Heart right ventricle (tissue), 16 donors: Measurements from ENCODE around the gene UGT1A3. TPM values are rescaled to one million over a fixed set of nuclear protein-coding genes. Genes with fewer than 3 reads are reported as not detected.

ENCODE experiments used
- ATAC-seq, 8 donors: fragments of 200-7000 bp; cut with Tn5 transposase; one replicate each; pipeline ENCODE4 v1.9.1; 2020; ENCODE audit warnings: mild to moderate bottlenecking in 8 of 8, moderate library complexity in 8 of 8, moderate number of reproducible peaks in 1 of 8
- DNase-seq, 2 donors: peaks; one replicate each; pipeline ENCODE4 v3.0.0-alpha.2; 2020
- H3K27ac ChIP-seq, 10 donors: fragments of 200-600 bp; sonication (generic) in 2 of 10; one replicate each; pipeline versions ENCODE4 v1.5.0 to v1.8.0; 2020 to 2022; ENCODE audit warnings: mild to moderate bottlenecking in 3 of 10
- H3K27me3 ChIP-seq, 7 donors: fragments of 200-600 bp; one replicate each; pipeline ENCODE4 v1.8.0; 2021 to 2022; ENCODE audit warnings: mild to moderate bottlenecking in 2 of 7
- H3K36me3 ChIP-seq, 9 donors: fragments of 200-600 bp; sonication (generic) in 1 of 9; one replicate each; pipeline versions ENCODE4 v1.5.0 to v1.8.0; 2020 to 2022; ENCODE audit warnings: mild to moderate bottlenecking in 2 of 9
- H3K4me1 ChIP-seq, 9 donors: fragments of 200-600 bp; sonication (generic) in 1 of 9; one replicate each; pipeline versions ENCODE4 v1.5.0 to v1.8.0; 2020 to 2022; ENCODE audit warnings: mild to moderate bottlenecking in 4 of 9
- H3K4me3 ChIP-seq, 10 donors: fragments of 200-600 bp; sonication (generic) in 2 of 10; one replicate each; pipeline versions ENCODE4 v1.5.0 to v1.8.0; 2020 to 2022; ENCODE audit warnings: mild to moderate bottlenecking in 7 of 10, moderate library complexity in 2 of 10
- H3K9me3 ChIP-seq, 11 donors: fragments of 200-600 bp in 10 of 11; sonication (generic) in 2 of 11; one replicate each; pipeline versions ENCODE4 v1.5.0 to v1.8.0; 2013 to 2022; ENCODE audit warnings: mild to moderate bottlenecking in 2 of 11, control low read depth in 1 of 11, moderate library complexity in 1 of 11
- WGBS, 2 donors: extraction: QIAGEN DNeasy Blood & Tissue Kit; methylation state at CpG; one replicate each; pipeline ENCODE4 v1.1.7; 2013; ENCODE audit warnings: inconsistent platforms in 1 of 2; 5-methylcytosine and 5-hydroxymethylcytosine counted together
- intact Hi-C, 10 donors: fragments of 100-400 bp; cut with DNase I; formaldehyde crosslinking; loops; one replicate each; pipeline versions ENCODE4 v1.11.1 to v1.14.2; 2022
- polyA plus RNA-seq, 2 donors: library from polyadenylated mRNA; stranded (reverse); fragments of 200-250 nt; gene quantifications; one replicate each; pipeline ENCODE4 v1.2.3, GENCODE V29; 2013
- total RNA-seq, 10 donors: library from RNA; stranded (reverse); fragmentation: NEBNext Ultra II Directional in 3 of 10; extraction: Animal tissue kit (Norgen Biotek cat#: 25700) in 3 of 10; gene quantifications; one replicate each; pipeline versions ENCODE4 v1.2.1 to v1.2.4, GENCODE V29; 2021 to 2023
- TF ChIP-seq, protein P1 (sequence below), 9 donors: fragments of 200-600 bp; sonication (generic) in 2 of 9; IDR thresholded peaks; one replicate each; pipeline versions ENCODE4 v1.5.0 to v1.8.0; 2021 to 2022; ENCODE audit warnings: antibody characterized with exemption in 9 of 9, mild to moderate bottlenecking in 5 of 9, moderate library complexity in 1 of 9
- donor health status: Arrhythmogenic right ventricular cardiomyopathy.
- donor health status: ischemic (EF 13 %, LVEDD 7.1; RV severe dilation, severe dysfunction).
- donor health status: healthy with polysubstance abuse.
- donor health status: DM: no; HTN: yes; CAD: no.
- donor health status: DM: no; HTN: no; CAD: no.
- donor health status: ischemic (EF 25% LVEDD 6.9; RV normal size, moderate dysfunction).
- donor health status: ischemic (EF 25% LVEDD 5.7; RV mildly dilated, moderate dysfunction).
- donor health status: healthy.
- donor health status: DM: yes; HTN: yes; CAD: no.
- donor health status: Ischemic cardiomyopathy.
- donor health status: ischemic (EF 35%, LVEDD 5.7; RV mildly dilated, moderate dysfunction).
- donor health status: nonischemic (EF 11% LVEDD 7.7; RV severe dilation, severe dysfunction).
- donor health status: DM: yes; HTN: yes; CAD: no.
- donor health status: PGD.
- donor health status: ischemic (EF 29% LVEDD 5.4; RV normal size, mild dysfunction).
- donor health status: nonischemic (EF 23%, LVEDD 6.1; RV moderate dilation, normal function).

The UGT1A3 gene
- total and polyA plus RNA-seq, 12 donors, result not detected

GRCh38 chr2:233689501-233689900 is 39.3 kb upstream of the UGT1A3 start:
- WGBS, 2 donors, result 15 to 19% methylated on average over 3 of the region's 3 CpGs
- TF ChIP-seq, protein P1, sequence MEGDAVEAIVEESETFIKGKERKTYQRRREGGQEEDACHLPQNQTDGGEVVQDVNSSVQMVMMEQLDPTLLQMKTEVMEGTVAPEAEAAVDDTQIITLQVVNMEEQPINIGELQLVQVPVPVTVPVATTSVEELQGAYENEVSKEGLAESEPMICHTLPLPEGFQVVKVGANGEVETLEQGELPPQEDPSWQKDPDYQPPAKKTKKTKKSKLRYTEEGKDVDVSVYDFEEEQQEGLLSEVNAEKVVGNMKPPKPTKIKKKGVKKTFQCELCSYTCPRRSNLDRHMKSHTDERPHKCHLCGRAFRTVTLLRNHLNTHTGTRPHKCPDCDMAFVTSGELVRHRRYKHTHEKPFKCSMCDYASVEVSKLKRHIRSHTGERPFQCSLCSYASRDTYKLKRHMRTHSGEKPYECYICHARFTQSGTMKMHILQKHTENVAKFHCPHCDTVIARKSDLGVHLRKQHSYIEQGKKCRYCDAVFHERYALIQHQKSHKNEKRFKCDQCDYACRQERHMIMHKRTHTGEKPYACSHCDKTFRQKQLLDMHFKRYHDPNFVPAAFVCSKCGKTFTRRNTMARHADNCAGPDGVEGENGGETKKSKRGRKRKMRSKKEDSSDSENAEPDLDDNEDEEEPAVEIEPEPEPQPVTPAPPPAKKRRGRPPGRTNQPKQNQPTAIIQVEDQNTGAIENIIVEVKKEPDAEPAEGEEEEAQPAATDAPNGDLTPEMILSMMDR (IDR thresholded peaks at IDR 0.05), result no peak
- no peaks in the 10 kb centered on the region for H3K36me3 ChIP-seq
- no peaks in the 10 kb centered on the region for H3K4me1 ChIP-seq
- H3K9me3 ChIP-seq, result no peaks in the 10 kb centered on the region
- ATAC-seq (no peak), DNase-seq (no peak)
- no peak overlapping the region for H3K27ac ChIP-seq
- H3K27me3 ChIP-seq, result peaks cover 0 to 10% (median 0%) of the 10 kb centered on the region in 7 donors
- H3K4me3 ChIP-seq, result no peak overlapping the region
- intact Hi-C loops, result no loop called here

- Histone ChIP-seq H3K9me3 (no peaks in the 10 kb centered on the region), H3K4me1 (no peaks in the 10 kb centered on the region), H3K4me3 (no peak overlapping the region), H3K27ac (no peak overlapping the region), H3K27me3 (peaks cover 0 to 10% (median 0%) of the 10 kb centered on the region in 7 donors), H3K36me3 (no peaks in the 10 kb centered on the region)
- ATAC-seq (no peak), DNase-seq (no peak)
- TF ChIP-seq, protein P1 (IDR thresholded peaks at IDR 0.05), result no peak
- 67 to 68% methylated on average over 4 of the region's 4 CpGs for WGBS, 2 donors
- intact Hi-C loops, result no loop called here
Measured at GRCh38 chr2:233690444-233690843, 38.4 kb upstream of the UGT1A3 start.

DNA sequence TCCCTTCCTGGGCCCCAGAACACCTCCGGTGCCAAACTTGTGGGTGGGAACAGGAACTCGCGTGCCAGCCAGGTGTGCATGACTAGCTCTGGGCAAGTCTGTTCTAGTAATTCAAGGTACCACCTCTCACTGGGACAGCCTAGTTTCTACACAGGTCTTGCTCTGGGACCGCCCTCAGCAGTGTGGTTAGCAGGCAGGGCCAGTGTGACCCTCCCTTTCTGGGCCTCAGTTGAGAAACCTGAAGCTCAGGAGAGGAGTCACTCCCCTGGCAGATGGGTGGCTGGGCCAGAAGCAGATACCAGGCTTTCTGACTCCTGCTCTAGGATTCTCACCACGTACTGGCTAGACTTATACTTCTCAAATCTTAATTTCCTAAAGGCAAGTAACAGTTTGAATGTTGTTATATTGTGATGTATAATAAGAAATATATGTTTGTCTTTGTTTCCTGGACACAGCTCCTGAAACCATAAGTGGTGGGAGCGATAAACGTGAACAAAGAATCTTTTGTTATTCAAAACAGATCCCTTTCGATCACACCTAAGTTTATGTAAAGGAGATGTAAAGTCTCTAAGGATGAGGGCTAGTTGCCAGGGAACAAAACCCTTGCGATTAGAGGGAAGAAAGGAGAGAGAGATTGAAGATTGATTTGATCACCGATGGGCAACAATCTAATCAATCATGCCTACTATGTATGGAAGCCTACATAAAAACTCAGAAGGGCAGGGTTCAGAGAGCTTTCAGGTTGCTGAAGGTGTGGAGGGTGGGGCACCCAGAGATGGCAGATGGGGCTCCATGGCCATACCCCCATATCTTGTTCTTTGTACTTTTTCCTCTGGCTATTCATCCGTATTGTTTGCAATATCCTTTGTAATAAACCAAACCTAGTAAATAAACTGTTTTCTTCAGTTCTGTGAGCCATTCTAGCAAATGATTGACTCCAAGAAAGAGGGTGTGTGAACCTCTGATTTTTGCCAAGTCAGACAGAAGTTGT is 37.1 kb upstream of the UGT1A3 start:
- no peak for DNase-seq
- no peaks in the 10 kb centered on the region for H3K9me3 ChIP-seq
- 84% methylated on average over 11 of the region's 11 CpGs for WGBS, 2 donors
- TF ChIP-seq, protein P1 (IDR thresholded peaks at IDR 0.05), result no peak
- intact Hi-C loops, result no loop called here
- H3K4me3 ChIP-seq, result no peak overlapping the region
- H3K27me3 ChIP-seq, result peaks cover 0 to 4% (median 0%) of the 10 kb centered on the region in 7 donors
- no peak for ATAC-seq
- H3K27ac ChIP-seq, result no peak overlapping the region
- no peaks in the 10 kb centered on the region for H3K36me3 ChIP-seq
- H3K4me1 ChIP-seq, result no peaks in the 10 kb centered on the region

- DNase-seq, result no peak
Measured at GRCh38 chr2:233692648-233693047, 36.2 kb upstream of the UGT1A3 start, which contains the start of gene UGT1A6. Gene UGT1A6 (plus strand): TSS chr2:233692890. CDS start chr2:233693005, 115 bp downstream.

More at GRCh38 chr2:233692648-233693047, 36.2 kb upstream of the UGT1A3 start, which contains the start of gene UGT1A6:
- H3K27me3 ChIP-seq, result peaks cover 0 to 3% (median 0%) of the 10 kb centered on the region in 7 donors
- TF ChIP-seq, protein P1 (IDR thresholded peaks at IDR 0.05), result no peak
- no peaks in the 10 kb centered on the region for H3K36me3 ChIP-seq
- H3K27ac ChIP-seq, result no peak within 1 kb of the TSS
- WGBS, 2 donors, result 86 to 90% methylated on average over 4 of the region's 4 CpGs
- no peak within 1 kb of the TSS for H3K4me3 ChIP-seq
- no peaks in the 10 kb centered on the region for H3K9me3 ChIP-seq
- H3K4me1 ChIP-seq, result no peaks in the 10 kb centered on the region
- intact Hi-C loops, result no loop called here
- ATAC-seq, result no peak
